ENCODE measurements around the gene IARS2.

DNA sequence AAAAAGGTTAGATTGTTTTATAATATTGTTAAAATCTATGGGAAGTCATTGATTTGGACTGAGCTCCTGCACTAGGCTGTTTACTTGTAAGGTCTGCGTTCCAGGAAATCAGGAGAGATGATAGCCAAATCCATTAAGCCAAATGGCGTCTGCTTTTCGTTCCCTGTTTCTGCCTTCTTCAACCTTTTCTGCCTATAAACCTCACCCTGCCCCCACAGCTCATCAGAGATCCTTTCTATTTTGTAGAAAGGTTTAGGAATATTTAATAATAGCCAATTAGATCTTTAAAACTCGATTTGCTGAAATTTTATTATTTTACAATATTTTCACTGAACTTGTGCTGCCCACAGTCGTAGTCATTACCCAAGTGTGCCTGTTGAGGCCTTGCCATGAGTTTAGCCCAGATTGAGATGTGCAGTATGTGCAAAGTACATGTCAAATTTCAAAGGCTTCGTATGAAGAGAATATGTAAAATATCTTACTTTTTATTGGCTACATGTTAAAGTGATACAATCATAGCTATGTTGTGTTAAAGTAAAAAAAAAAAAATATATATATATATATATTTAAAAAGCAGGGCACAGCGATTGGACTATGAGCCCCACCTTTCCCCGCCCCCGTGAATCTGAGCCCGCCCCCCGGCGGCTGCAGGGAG is 444 bp upstream of the IARS2 start:
- TF ChIP-seq, protein P1, sequence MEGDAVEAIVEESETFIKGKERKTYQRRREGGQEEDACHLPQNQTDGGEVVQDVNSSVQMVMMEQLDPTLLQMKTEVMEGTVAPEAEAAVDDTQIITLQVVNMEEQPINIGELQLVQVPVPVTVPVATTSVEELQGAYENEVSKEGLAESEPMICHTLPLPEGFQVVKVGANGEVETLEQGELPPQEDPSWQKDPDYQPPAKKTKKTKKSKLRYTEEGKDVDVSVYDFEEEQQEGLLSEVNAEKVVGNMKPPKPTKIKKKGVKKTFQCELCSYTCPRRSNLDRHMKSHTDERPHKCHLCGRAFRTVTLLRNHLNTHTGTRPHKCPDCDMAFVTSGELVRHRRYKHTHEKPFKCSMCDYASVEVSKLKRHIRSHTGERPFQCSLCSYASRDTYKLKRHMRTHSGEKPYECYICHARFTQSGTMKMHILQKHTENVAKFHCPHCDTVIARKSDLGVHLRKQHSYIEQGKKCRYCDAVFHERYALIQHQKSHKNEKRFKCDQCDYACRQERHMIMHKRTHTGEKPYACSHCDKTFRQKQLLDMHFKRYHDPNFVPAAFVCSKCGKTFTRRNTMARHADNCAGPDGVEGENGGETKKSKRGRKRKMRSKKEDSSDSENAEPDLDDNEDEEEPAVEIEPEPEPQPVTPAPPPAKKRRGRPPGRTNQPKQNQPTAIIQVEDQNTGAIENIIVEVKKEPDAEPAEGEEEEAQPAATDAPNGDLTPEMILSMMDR (IDR thresholded peaks at IDR 0.05) = no peak
- TF ChIP-seq POLR2AphosphoS5 (IDR thresholded peaks at IDR 0.05) = no peak
